Activated CD4-positive, alpha-beta T cell treated with anti-CD3 and anti-CD28 coated beads for 4 hours (primary cell): ENCODE results near the gene SGMS1.
A peak's percentile ranks its signal among the peaks of the same experiment; 100 is the strongest.
"Not testable (repeated sequence)": the region's sequence is repeated elsewhere in the genome, so short reads cannot be mapped to it uniquely, and the experiment has no call there.

Experiments used
- DNase-seq, 2 donors: peaks; one replicate each; pipeline ENCODE4 v3.0.0-alpha.2; 2020

Gene SGMS1

GRCh38 chr10:50528206-50528605 lies 95.5 kb downstream of the SGMS1 start:
- no peak for DNase-seq

GRCh38 chr10:50527442-50528043 lies 96.2 kb downstream of the SGMS1 start:
- DNase-seq = no peak

- DNase-seq = no peak
Measured at GRCh38 chr10:50526185-50526584, 97.6 kb downstream of the SGMS1 start.

- DNase-seq = no peak
Measured at GRCh38 chr10:50523357-50523756, 100.4 kb downstream of the SGMS1 start.

- DNase-seq = no peak
Measured at GRCh38 chr10:50522908-50523307, 100.8 kb downstream of the SGMS1 start.

- DNase-seq = no peak
Measured at GRCh38 chr10:50520115-50520514, 103.6 kb downstream of the SGMS1 start.

- DNase-seq = no peak
Measured at GRCh38 chr10:50517626-50518025, 106.1 kb downstream of the SGMS1 start.

GRCh38 chr10:50516171-50516570 lies 107.6 kb downstream of the SGMS1 start:
- no peak for DNase-seq

GRCh38 chr10:50515420-50515819 lies 108.3 kb downstream of the SGMS1 start:
- no peak for DNase-seq

GRCh38 chr10:50514995-50515394 lies 108.8 kb downstream of the SGMS1 start:
- no peak for DNase-seq

GRCh38 chr10:50513956-50514355 lies 109.8 kb downstream of the SGMS1 start:
- no peak for DNase-seq

- no peak for DNase-seq
Measured at GRCh38 chr10:50512743-50513416, 110.9 kb downstream of the SGMS1 start.

- DNase-seq = no peak
Measured at GRCh38 chr10:50512214-50512595, 111.6 kb downstream of the SGMS1 start.

GRCh38 chr10:50511492-50512213 lies 112.1 kb downstream of the SGMS1 start:
- DNase-seq = peak; percentile 9 to 16

- no peak for DNase-seq
Measured at GRCh38 chr10:50510517-50511473, 113.0 kb downstream of the SGMS1 start.

- DNase-seq = peak in 1 of 2 donors; percentile 12
Measured at GRCh38 chr10:50508315-50509051, 115.3 kb downstream of the SGMS1 start.

GRCh38 chr10:50506861-50507573 lies 116.7 kb downstream of the SGMS1 start:
- no peak for DNase-seq

GRCh38 chr10:50504389-50504788 lies 119.4 kb downstream of the SGMS1 start:
- DNase-seq = no peak

- DNase-seq = no peak
Measured at GRCh38 chr10:50503661-50504320, 120.0 kb downstream of the SGMS1 start.

GRCh38 chr10:50503156-50503555 lies 120.6 kb downstream of the SGMS1 start:
- not testable (repeated sequence) for DNase-seq

GRCh38 chr10:50501924-50502452 lies 121.8 kb downstream of the SGMS1 start:
- no peak for DNase-seq
